ENCODE results near the gene AGBL4. TPM values are rescaled to one million over a fixed set of nuclear protein-coding genes. Genes with fewer than 3 reads are reported as not detected.

Gene AGBL4
- total and polyA plus RNA-seq, 9 of the 15 experiments (the other 6 are each of a cell fraction or from before 2014, with no cell fraction given): 0.11 TPM; not detected in 7

DNA sequence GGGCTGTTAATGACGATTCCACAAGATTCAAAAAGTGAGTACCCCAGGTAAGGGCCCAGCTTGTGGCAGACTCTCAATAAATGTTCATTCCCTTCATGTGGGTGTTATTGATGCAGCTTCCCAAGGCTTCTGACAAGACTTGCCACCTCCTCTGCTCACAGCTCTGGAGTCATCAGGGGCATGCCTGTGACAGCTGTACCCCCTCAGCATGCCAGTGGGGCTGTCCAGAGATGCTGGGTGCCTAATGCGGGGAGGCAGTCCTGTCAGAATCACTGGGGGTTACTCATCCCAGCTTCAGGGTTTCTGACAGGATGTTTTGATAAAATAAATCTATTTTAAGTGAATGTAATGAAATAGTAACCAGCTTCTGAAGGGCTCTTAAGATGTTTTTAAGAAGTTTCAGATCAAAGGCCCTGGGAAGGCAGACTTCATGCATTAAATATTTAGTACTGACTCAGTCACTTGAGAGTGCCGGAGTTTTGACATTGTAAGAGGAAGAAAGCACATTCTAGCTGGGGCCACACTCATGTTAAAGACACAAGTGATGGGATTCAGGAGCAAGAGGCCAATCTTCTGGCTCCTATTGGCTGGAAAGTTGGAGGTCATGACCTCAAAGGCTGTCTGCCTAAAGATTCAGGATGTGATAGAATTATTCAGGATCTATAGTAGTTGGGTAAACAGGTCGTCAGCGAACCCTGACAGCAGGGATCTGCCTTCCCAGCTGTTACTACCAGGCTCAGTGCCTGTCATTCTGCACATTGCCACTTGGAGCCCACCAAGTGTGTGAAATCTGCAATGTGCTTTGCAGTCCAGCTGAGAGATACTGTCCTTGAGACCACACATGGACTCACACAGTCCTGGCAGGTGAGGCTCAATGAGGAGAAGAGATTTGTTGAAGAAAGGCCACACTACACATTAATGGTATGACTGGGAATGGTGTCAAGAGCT, 1007.5 kb downstream of the AGBL4 start:
- ChIA-PET CTCF (ENCODE audit: low intra/inter-chr PET ratio) (no interaction called here), POLR2A (no interaction called here)
- no peaks in the 10 kb centered on the region for H3K4me1 ChIP-seq (replicated peaks in 1 of 2; ENCODE audit: control insufficient read depth in 2 of 2, insufficient read depth in 2 of 2, low read length in 2 of 2)
- ATAC-seq: no peak
- no peak overlapping the region for H3K4me2 ChIP-seq (ENCODE audit: insufficient read depth, low read length)
- no TSS peak for BruUV-seq (replicated peaks)
- no peaks in the 10 kb centered on the region for H3K9me1 ChIP-seq (ENCODE audit: control insufficient read depth, insufficient read depth, low read length)
- no peak for DNase-seq (ENCODE audit: extremely low read depth in 1 of 4, low spot score in 3 of 4)
- no peak overlapping the region for H3K9ac ChIP-seq (ENCODE audit: insufficient read depth in 1 of 2, low read depth in 2 of 2, low read length in 2 of 2)
- H3K79me2 ChIP-seq (ENCODE audit: control insufficient read depth, insufficient read depth, low read length): no peaks in the 10 kb centered on the region
- intact Hi-C loops (cut with micrococcal nuclease): no loop called here
- H3K9me3 ChIP-seq (replicated peaks; ENCODE audit: control insufficient read depth, insufficient read depth, low read depth, low read length): no peaks in the 10 kb centered on the region; the same call in 1 of the 2 replicates
- 3% methylated on average over 5 of the region's 5 CpGs for WGBS (ENCODE audit: insufficient coverage, low coverage, missing lambda C conversion rate)
- no peaks in the 10 kb centered on the region for H3K27me3 ChIP-seq (ENCODE audit: control insufficient read depth in 2 of 2, insufficient read depth in 2 of 2, low read length in 2 of 2)
- no peaks in the 10 kb centered on the region for H4K20me1 ChIP-seq (replicated peaks; ENCODE audit: control insufficient read depth, insufficient read depth, low read length)
- no peak for FAIRE-seq
- in situ Hi-C loops (cut with MboI): no loop called here
- no peak overlapping the region for H2AFZ ChIP-seq (ENCODE audit: low read depth, low read length)
- H3K36me3 ChIP-seq (ENCODE audit: control insufficient read depth, insufficient read depth, low read length): no peaks in the 10 kb centered on the region
- H3K4me3 ChIP-seq: no peak overlapping the region
- H3K27ac ChIP-seq (ENCODE audit: extremely low read depth, low read depth, low read length): no peak overlapping the region
- TF ChIP-seq TAL1 (IDR thresholded peaks at IDR 0.05) (no peak), ZC3H8 (IDR thresholded peaks at IDR 0.05) (no peak), NRF1 (conservative IDR thresholded peaks at IDR 0.05 in 1 of 2, IDR thresholded peaks at IDR 0.05 in 1 of 2) (no peak), ZNF12 (CRISPR knock-in tag; IDR thresholded peaks at IDR 0.05) (no peak), ZC3H11A (IDR thresholded peaks at IDR 0.05; ENCODE audit: low read depth, low read length) (no peak), HDAC6 (IDR thresholded peaks at IDR 0.05; ENCODE audit: low read depth, low read length) (no peak), PTRF (tag; IDR thresholded peaks at IDR 0.05) (no peak), ZNF584 (CRISPR knock-in tag; IDR thresholded peaks at IDR 0.05; ENCODE audit: low read depth) (no peak), GTF2E2 (tag; IDR thresholded peaks at IDR 0.05) (no peak), SIX5 (IDR thresholded peaks at IDR 0.05; ENCODE audit: borderline replicate concordance in 1 of 2, insufficient read depth in 1 of 2, low read depth in 1 of 2, low read length in 2 of 2) (no peak), KHSRP (IDR thresholded peaks at IDR 0.05) (no peak)
- TF ChIP-seq, protein P1, sequence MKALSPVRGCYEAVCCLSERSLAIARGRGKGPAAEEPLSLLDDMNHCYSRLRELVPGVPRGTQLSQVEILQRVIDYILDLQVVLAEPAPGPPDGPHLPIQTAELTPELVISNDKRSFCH (CRISPR knock-in tag; IDR thresholded peaks at IDR 0.05): no peak
- TF ChIP-seq, protein P1 (tag; IDR thresholded peaks at IDR 0.05): no peak
- TF ChIP-seq, protein P2, sequence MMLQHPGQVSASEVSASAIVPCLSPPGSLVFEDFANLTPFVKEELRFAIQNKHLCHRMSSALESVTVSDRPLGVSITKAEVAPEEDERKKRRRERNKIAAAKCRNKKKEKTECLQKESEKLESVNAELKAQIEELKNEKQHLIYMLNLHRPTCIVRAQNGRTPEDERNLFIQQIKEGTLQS (IDR thresholded peaks at IDR 0.05): no peak
- TF ChIP-seq, protein P2 (CRISPR knock-in tag; conservative IDR thresholded peaks at IDR 0.05): no peak
